Jurkat, Clone E6-1 (cell line): ENCODE results near the gene OS9.
"Not testable (repeated sequence)": the region's sequence is repeated elsewhere in the genome, so short reads cannot be mapped to it uniquely, and the experiment has no call there.

ENCODE experiments used
- DNase-seq: peaks from one replicate; pipeline ENCODE4 v3.0.0-alpha.2; 2011; ENCODE audit warnings: low read depth, low spot score
- H3K4me3 ChIP-seq: 2 replicates; pipeline ENCODE4 v1.5.1; 2011; ENCODE audit warnings: mild to moderate bottlenecking, low read length, control low read depth, moderate library complexity

Gene OS9

GRCh38 chr12:57692500-57692899 lies 1.4 kb upstream of the OS9 start:
- H3K4me3 ChIP-seq: no peak overlapping the region
- no peak for DNase-seq

- H3K4me3 ChIP-seq: peak overlapping the region; percentile 39
- DNase-seq: no peak
Measured at GRCh38 chr12:57693317-57693658, 644 bp upstream of the OS9 start.

GRCh38 chr12:57694459-57695019 lies 607 bp downstream of the OS9 start:
- no peak for DNase-seq
- H3K4me3 ChIP-seq: peak overlapping the region; percentile 97

- H3K4me3 ChIP-seq: no peak overlapping the region
Measured at GRCh38 chr12:57695770-57696432, 2.0 kb downstream of the OS9 start.

GRCh38 chr12:57697076-57697475 lies 3.1 kb downstream of the OS9 start:
- no peak overlapping the region for H3K4me3 ChIP-seq
- no peak for DNase-seq

More at GRCh38 chr12:57695770-57696432, 2.0 kb downstream of the OS9 start:
- DNase-seq: no peak

- H3K4me3 ChIP-seq: no peak overlapping the region
- DNase-seq: no peak
Measured at GRCh38 chr12:57698414-57698813, 4.5 kb downstream of the OS9 start.

- no peak for DNase-seq
- H3K4me3 ChIP-seq: no peak overlapping the region
Measured at GRCh38 chr12:57700317-57700716, 6.4 kb downstream of the OS9 start.

- H3K4me3 ChIP-seq: no peak overlapping the region
- DNase-seq: no peak
Measured at GRCh38 chr12:57707250-57707649, 13.3 kb downstream of the OS9 start.

- H3K4me3 ChIP-seq: no peak overlapping the region
- DNase-seq: no peak
Measured at GRCh38 chr12:57708296-57708695, 14.4 kb downstream of the OS9 start.

- H3K4me3 ChIP-seq: no peak overlapping the region
- DNase-seq: no peak
Measured at GRCh38 chr12:57712701-57713100, 18.8 kb downstream of the OS9 start.

GRCh38 chr12:57713209-57713608 lies 19.3 kb downstream of the OS9 start:
- DNase-seq: no peak
- no peak overlapping the region for H3K4me3 ChIP-seq

GRCh38 chr12:57715036-57715748 lies 21.3 kb downstream of the OS9 start:
- not testable (repeated sequence) for DNase-seq, H3K4me3 ChIP-seq

GRCh38 chr12:57715786-57716185 lies 21.9 kb downstream of the OS9 start:
- no peak overlapping the region for H3K4me3 ChIP-seq
- DNase-seq: no peak

- H3K4me3 ChIP-seq: no peak overlapping the region
Measured at GRCh38 chr12:57716305-57716704, 22.4 kb downstream of the OS9 start.

GRCh38 chr12:57717131-57717530 lies 23.2 kb downstream of the OS9 start:
- no peak for DNase-seq

More at GRCh38 chr12:57716305-57716704, 22.4 kb downstream of the OS9 start:
- DNase-seq: no peak

GRCh38 chr12:57717846-57718640 lies 24.1 kb downstream of the OS9 start:
- H3K4me3 ChIP-seq: no peak overlapping the region
- DNase-seq: no peak

More at GRCh38 chr12:57717131-57717530, 23.2 kb downstream of the OS9 start:
- no peak overlapping the region for H3K4me3 ChIP-seq

GRCh38 chr12:57718641-57719528 lies 25.0 kb downstream of the OS9 start:
- no peak for DNase-seq
- no peak overlapping the region for H3K4me3 ChIP-seq

- DNase-seq: no peak
- no peak overlapping the region for H3K4me3 ChIP-seq
Measured at GRCh38 chr12:57719777-57720605, 26.1 kb downstream of the OS9 start.
